Astrocyte of the cerebellum (primary cell): ENCODE data around the gene RPN2.
"Not testable (repeated sequence)": the region's sequence is repeated elsewhere in the genome, so short reads cannot be mapped to it uniquely, and the experiment has no call there.

ENCODE experiments used
- DNase-seq: peaks from one replicate; pipeline ENCODE4 v3.0.0-alpha.2; 2011; ENCODE audit warnings: low read depth
- H3K4me3 ChIP-seq: 2 replicates; pipeline ENCODE4 v1.5.1; 2011; ENCODE audit warnings: mild to moderate bottlenecking, low read depth, low read length, moderate library complexity
- in situ Hi-C: cut with HindIII; loops from 2 replicates; pipeline ENCODE4 v1.10.0; 2017; ENCODE audit warnings: low sequenced_read_pairs
- TF ChIP-seq, protein P1 (sequence below): IDR thresholded peaks from 2 replicates; pipeline ENCODE4 v1.5.1; 2012; ENCODE audit warnings: low read length, low read depth, moderate library complexity, mild to moderate bottlenecking; ENCODE audit errors: missing control alignments

RPN2 gene

DNA sequence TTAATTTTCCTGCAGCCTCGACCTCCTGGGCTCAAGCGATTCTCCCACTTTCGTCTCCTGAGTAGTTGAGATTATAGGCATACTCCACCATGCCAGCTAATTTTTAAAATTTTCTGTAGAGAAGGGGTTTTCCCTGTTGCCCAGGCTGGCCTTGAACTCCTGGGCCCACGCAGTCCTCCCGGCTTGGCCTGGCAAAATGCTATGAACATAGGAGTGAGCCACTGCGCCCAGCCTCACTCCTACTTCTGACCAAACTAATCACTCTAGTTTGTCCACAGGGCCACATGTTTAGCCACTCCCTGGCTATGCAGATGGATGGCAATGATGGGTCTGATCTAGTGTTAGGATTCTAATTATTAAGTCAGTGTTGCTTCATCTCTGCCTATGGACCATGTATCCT is 31.9 kb upstream of the RPN2 start:
- DNase-seq: no peak
- in situ Hi-C loops: no loop called here
- TF ChIP-seq, protein P1, sequence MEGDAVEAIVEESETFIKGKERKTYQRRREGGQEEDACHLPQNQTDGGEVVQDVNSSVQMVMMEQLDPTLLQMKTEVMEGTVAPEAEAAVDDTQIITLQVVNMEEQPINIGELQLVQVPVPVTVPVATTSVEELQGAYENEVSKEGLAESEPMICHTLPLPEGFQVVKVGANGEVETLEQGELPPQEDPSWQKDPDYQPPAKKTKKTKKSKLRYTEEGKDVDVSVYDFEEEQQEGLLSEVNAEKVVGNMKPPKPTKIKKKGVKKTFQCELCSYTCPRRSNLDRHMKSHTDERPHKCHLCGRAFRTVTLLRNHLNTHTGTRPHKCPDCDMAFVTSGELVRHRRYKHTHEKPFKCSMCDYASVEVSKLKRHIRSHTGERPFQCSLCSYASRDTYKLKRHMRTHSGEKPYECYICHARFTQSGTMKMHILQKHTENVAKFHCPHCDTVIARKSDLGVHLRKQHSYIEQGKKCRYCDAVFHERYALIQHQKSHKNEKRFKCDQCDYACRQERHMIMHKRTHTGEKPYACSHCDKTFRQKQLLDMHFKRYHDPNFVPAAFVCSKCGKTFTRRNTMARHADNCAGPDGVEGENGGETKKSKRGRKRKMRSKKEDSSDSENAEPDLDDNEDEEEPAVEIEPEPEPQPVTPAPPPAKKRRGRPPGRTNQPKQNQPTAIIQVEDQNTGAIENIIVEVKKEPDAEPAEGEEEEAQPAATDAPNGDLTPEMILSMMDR: no peak
- H3K4me3 ChIP-seq: no peak overlapping the region

DNA sequence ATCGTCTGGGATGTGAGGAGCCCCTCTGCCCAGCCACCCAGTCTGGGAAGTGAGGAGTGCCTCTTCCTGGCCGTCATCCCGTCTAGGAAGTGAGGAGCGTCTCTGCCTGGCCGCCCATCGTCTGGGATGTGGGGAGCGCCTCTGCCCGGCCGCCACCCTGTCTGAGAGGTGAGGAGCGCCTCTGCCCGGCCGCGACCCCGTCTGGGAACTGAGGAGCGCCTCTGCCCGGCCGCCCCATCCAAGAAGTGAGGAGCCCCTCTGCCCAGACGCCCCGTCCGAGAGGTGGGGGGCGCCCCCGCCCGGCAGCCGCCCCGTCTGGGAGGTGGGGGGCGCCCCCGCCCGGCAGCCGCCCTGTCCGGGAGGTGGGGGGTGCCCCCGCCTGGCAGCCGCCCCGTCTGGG is 28.3 kb upstream of the RPN2 start:
- H3K4me3 ChIP-seq, in situ Hi-C loops, DNase-seq: not testable (repeated sequence)

DNA sequence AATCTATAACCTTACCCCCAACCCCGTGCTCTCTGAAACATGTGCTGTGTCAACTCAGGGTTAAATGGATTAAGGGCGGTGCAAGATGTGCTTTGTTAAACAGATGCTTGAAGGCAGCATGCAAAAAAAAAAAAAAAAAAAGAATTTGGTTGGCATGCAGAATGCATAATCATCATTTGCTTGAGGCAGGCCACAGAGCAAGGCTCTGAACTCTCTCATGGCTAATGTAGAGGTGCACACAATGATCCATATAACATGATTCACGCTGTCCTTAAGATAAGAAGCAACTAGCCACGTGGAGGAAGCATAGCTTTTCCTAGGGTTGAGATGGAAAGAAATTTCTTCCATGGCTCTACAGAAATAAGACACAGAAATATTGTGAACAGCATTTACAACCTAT is 27.6 kb upstream of the RPN2 start:
- TF ChIP-seq, protein P1: no peak
- H3K4me3 ChIP-seq: no peak overlapping the region
- no peak for DNase-seq
- in situ Hi-C loops: no loop called here

DNA sequence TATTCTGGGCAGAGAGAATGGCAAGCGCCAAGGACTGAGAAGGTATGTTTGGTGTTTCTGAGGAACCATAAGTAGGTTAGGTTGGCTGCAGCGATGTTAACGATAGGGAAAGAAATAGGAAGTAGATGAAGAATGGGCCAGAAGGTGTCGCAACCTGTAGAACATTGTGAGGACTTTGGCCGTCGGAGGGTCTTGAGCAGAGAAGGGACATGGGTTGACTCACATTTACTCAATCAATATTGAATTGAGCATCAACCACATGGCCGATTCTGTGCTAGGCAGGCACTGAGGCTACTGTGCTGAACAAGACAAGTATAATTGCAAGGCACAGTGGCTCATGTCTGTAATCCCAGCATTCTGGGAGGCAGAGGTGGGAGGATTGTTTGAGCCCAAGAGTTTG is 26.8 kb upstream of the RPN2 start:
- TF ChIP-seq, protein P1: no peak
- in situ Hi-C loops: no loop called here
- H3K4me3 ChIP-seq: no peak overlapping the region
- no peak for DNase-seq

DNA sequence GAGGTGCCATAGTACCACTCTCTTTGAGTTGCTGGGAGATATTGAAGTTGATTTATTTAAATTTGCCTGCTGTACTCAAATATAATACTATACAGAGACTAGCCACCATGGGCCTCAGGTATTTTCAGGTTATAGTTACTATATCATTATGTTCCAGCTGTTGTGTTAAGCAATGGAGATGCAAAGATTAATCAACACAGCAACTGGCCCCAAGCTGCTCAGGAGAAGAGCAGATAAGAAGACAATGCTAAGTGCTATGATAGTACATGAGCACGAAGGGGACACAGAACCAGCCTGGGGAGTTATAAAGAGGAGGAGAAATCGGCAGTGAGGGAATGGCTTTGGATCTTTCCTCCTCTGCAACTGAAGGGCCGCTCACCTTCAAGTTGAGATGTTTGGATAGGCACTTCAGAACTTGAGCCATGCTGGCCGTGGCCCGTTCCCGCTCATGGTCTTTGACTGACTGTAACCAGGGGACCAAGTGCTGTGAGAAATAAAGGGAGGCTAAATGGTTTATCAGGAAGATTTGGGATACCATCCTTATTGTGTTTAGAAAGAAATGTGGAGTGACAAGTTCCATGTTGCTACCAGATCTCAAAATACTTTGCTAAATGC is 24.3 kb upstream of the RPN2 start:
- in situ Hi-C loops: no loop called here
- TF ChIP-seq, protein P1: no peak
- DNase-seq: no peak
- no peak overlapping the region for H3K4me3 ChIP-seq

DNA sequence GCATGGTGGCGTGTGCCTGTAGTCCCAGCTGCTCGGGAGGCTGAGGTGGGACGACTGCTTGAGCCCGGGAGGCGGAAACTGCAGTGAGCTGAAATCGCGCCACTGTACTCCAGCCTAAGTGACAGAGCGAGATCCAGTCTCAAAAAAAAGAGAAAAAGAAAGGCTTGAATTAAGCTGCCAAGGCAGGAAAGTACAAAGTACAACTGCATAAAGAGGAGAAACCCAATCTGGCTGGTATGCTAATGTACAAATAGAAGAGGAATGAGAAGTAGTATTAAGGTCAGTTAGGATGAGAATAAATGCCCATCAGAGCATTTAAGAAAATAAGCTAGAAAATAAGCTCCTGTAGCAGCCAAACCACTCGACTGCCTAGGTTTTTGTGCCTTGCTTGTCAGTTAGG is 23.1 kb upstream of the RPN2 start:
- in situ Hi-C loops: no loop called here
- TF ChIP-seq, protein P1: no peak

DNA sequence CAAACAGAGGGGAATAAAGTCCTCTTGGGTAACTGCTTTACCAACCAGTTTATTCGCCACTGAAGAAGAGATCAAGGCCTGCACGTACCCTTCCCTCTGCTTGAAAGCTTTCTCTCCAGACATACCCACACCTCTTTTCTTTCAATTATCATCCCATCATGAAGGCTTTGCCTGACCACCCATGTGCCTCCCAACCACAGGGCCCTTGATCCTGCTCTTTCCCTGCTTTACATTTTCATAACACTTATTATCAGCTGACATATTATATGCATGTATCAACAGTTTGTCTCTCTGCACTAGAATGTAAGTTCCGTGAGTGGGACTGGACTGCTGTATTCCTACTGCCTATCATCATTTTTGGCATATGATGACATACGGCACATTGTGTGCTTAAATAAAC is 20.9 kb upstream of the RPN2 start:
- DNase-seq: no peak
- no peak overlapping the region for H3K4me3 ChIP-seq
- in situ Hi-C loops: no loop called here
- TF ChIP-seq, protein P1: no peak

More for the DNA sequence above, 23.1 kb upstream of the RPN2 start:
- no peak for DNase-seq
- no peak overlapping the region for H3K4me3 ChIP-seq
